ENCODE measurements around the gene CCR3.

The CCR3 gene

DNA sequence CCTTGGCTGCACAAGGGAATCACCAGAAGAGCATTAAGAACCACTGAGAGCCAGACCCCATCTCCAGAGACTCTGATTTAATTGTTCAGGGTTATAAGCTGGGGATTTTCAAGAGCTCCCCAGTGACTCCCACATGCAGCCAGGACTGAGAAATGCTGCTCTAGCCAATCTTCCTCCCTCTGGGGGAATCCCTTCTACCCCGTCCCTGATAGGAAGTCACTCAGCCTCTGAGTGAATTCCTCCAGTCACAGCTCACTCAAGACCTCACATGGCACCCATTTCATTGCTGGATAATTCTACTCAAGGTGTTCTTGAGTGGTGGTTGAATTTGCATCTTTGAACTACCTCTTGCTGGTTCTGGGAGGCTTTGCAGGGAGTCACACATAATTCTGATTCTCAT is 10.7 kb downstream of the CCR3 start:
- H3K27me3 ChIP-seq (ENCODE audit: insufficient read depth, low read length, poor library complexity, severe bottlenecking) = no peaks in the 10 kb centered on the region
- H3K4me2 ChIP-seq (ENCODE audit: low read depth, low read length, poor library complexity, severe bottlenecking) = no peak overlapping the region
- H3K9me2 ChIP-seq (replicated peaks; ENCODE audit: low read depth, low read length) = no peaks in the 10 kb centered on the region
- TF ChIP-seq, protein P1, sequence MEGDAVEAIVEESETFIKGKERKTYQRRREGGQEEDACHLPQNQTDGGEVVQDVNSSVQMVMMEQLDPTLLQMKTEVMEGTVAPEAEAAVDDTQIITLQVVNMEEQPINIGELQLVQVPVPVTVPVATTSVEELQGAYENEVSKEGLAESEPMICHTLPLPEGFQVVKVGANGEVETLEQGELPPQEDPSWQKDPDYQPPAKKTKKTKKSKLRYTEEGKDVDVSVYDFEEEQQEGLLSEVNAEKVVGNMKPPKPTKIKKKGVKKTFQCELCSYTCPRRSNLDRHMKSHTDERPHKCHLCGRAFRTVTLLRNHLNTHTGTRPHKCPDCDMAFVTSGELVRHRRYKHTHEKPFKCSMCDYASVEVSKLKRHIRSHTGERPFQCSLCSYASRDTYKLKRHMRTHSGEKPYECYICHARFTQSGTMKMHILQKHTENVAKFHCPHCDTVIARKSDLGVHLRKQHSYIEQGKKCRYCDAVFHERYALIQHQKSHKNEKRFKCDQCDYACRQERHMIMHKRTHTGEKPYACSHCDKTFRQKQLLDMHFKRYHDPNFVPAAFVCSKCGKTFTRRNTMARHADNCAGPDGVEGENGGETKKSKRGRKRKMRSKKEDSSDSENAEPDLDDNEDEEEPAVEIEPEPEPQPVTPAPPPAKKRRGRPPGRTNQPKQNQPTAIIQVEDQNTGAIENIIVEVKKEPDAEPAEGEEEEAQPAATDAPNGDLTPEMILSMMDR (conservative IDR thresholded peaks at IDR 0.05; ENCODE audit: low read length) = no peak
- no peak for TF ChIP-seq EZH2phosphoT487 (IDR thresholded peaks at IDR 0.05; ENCODE audit: borderline replicate concordance)
- no peaks in the 10 kb centered on the region for H3K79me2 ChIP-seq (ENCODE audit: insufficient read depth, low read length)
- no peak overlapping the region for H3K9ac ChIP-seq (ENCODE audit: low read depth, low read length, poor library complexity, severe bottlenecking)
- H2AFZ ChIP-seq (ENCODE audit: low read length) = no peak overlapping the region
- no peak overlapping the region for H3K4me3 ChIP-seq (ENCODE audit: low read length, poor library complexity, severe bottlenecking)
- no peaks in the 10 kb centered on the region for H3K4me1 ChIP-seq (ENCODE audit: insufficient read depth, low read length, poor library complexity, severe bottlenecking)
- no peaks in the 10 kb centered on the region for H3K9me3 ChIP-seq (ENCODE audit: insufficient read depth, low read depth, low read length)
- H3F3A ChIP-seq (ENCODE audit: low read depth) = no peaks in the 10 kb centered on the region
- no peaks in the 10 kb centered on the region for H4K20me1 ChIP-seq (ENCODE audit: insufficient read depth, low read length, poor library complexity, severe bottlenecking)
- H3K36me3 ChIP-seq (ENCODE audit: insufficient read depth, low read length) = no peaks in the 10 kb centered on the region

DNA sequence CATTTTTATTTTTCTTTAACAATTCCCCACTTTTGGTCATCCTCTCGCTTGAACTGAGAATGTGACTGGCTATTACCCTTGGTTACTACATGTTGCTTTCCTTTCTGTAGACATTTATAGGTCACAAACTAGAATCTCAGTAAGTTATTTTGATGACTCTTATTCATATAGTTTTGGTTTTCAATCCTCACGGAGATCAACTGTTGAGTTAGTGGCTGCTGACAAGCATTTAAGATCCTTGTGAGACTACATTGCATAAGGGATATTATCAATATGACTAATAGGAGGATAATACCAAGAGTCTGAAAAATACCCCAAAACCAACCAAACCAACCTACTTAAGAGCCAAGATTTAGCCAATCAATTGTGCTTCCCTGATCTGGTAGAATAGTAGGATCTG is 16.3 kb downstream of the CCR3 start:
- no peaks in the 10 kb centered on the region for H3F3A ChIP-seq (ENCODE audit: low read depth)
- H3K79me2 ChIP-seq (ENCODE audit: insufficient read depth, low read length) = no peaks in the 10 kb centered on the region
- H3K4me3 ChIP-seq (ENCODE audit: low read length, poor library complexity, severe bottlenecking) = no peak overlapping the region
- H3K9ac ChIP-seq (ENCODE audit: low read depth, low read length, poor library complexity, severe bottlenecking) = no peak overlapping the region
- no peak overlapping the region for H2AFZ ChIP-seq (ENCODE audit: low read length)
- H3K36me3 ChIP-seq (ENCODE audit: insufficient read depth, low read length) = no peaks in the 10 kb centered on the region
- TF ChIP-seq EZH2phosphoT487 (IDR thresholded peaks at IDR 0.05; ENCODE audit: borderline replicate concordance) = no peak
- TF ChIP-seq, protein P1 (conservative IDR thresholded peaks at IDR 0.05; ENCODE audit: low read length) = no peak
- no peaks in the 10 kb centered on the region for H4K20me1 ChIP-seq (ENCODE audit: insufficient read depth, low read length, poor library complexity, severe bottlenecking)
- H3K4me1 ChIP-seq (ENCODE audit: insufficient read depth, low read length, poor library complexity, severe bottlenecking) = no peaks in the 10 kb centered on the region
- H3K4me2 ChIP-seq (ENCODE audit: low read depth, low read length, poor library complexity, severe bottlenecking) = no peak overlapping the region
- H3K9me3 ChIP-seq (ENCODE audit: insufficient read depth, low read depth, low read length) = peaks cover 4% of the 10 kb centered on the region
- H3K27me3 ChIP-seq (ENCODE audit: insufficient read depth, low read length, poor library complexity, severe bottlenecking) = no peaks in the 10 kb centered on the region
- H3K9me2 ChIP-seq (replicated peaks; ENCODE audit: low read depth, low read length) = no peaks in the 10 kb centered on the region

DNA sequence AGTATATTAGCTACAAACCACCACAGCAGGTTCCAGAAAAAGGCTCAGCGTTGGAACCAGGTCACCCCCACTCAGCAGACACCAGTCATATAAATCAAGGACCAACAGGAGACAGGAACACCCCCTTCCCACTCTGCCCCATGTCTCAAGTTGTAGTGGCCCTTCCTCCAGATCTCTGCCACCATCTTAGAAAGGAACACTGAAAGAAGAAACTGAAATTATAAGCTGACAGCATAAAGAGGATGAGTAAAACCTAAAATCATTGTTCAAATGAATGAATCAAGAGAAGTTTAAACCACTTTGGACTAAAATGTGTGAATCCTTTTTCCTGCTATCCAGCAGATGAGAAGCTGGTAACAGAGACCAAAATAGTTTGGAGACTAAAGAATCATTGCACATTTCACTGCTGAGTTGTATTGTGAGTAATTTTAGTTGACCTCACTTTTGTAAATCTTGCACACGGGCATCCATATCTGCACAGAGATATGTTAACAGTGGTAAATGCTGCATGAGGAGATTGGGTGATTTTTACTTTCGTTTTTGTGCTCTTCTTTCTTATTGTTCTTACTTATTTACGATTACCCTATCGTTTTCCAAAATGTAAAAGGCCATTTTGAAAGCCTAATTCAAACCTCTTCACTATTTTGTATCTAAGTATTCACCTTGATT is 19.8 kb downstream of the CCR3 start:
- Histone ChIP-seq H3K9me3 (ENCODE audit: insufficient read depth, low read depth, low read length) (peaks cover 4% of the 10 kb centered on the region), H3K4me2 (ENCODE audit: low read depth, low read length, poor library complexity, severe bottlenecking) (no peak overlapping the region), H3K4me3 (ENCODE audit: low read length, poor library complexity, severe bottlenecking) (no peak overlapping the region)

More for the DNA sequence above, 19.8 kb downstream of the CCR3 start:
- H3K36me3 ChIP-seq (ENCODE audit: insufficient read depth, low read length) = no peaks in the 10 kb centered on the region
- H2AFZ ChIP-seq (ENCODE audit: low read length) = peak overlapping the region; percentile 25
- H3F3A ChIP-seq (ENCODE audit: low read depth) = no peaks in the 10 kb centered on the region
- TF ChIP-seq, protein P1 (conservative IDR thresholded peaks at IDR 0.05; ENCODE audit: low read length) = no peak
- TF ChIP-seq EZH2phosphoT487 (IDR thresholded peaks at IDR 0.05; ENCODE audit: borderline replicate concordance) = no peak
- no peaks in the 10 kb centered on the region for H4K20me1 ChIP-seq (ENCODE audit: insufficient read depth, low read length, poor library complexity, severe bottlenecking)
- H3K4me1 ChIP-seq (ENCODE audit: insufficient read depth, low read length, poor library complexity, severe bottlenecking) = no peaks in the 10 kb centered on the region
- H3K9ac ChIP-seq (ENCODE audit: low read depth, low read length, poor library complexity, severe bottlenecking) = no peak overlapping the region
- no peaks in the 10 kb centered on the region for H3K27me3 ChIP-seq (ENCODE audit: insufficient read depth, low read length, poor library complexity, severe bottlenecking)
- H3K79me2 ChIP-seq (ENCODE audit: insufficient read depth, low read length) = no peaks in the 10 kb centered on the region
- no peaks in the 10 kb centered on the region for H3K9me2 ChIP-seq (replicated peaks; ENCODE audit: low read depth, low read length)
